SK-N-SH treated with all-trans-retinoic acid at 6 μM for 48 hours (cell line): Measurements from ENCODE around the gene CHN1.

Experiments
- ATAC-seq: fragments of 200-7000 bp; cut with Tn5 transposase; 3 replicates; pipeline ENCODE4 v1.9.1; 2020; ENCODE audit warnings: mild to moderate bottlenecking, moderate library complexity
- ARNTL ChIP-seq: fragments of 450-650 bp; formaldehyde crosslinking; IDR thresholded peaks from 2 replicates; pipeline ENCODE4 v1.5.0; 2020; ENCODE audit warnings: low read depth, mild to moderate bottlenecking, moderate library complexity, borderline replicate concordance
- BACH2 ChIP-seq: fragments of 250-450 bp; sonication (Bioruptor Pico); IDR thresholded peaks from 2 replicates; pipeline ENCODE4 v1.9.0; 2021; ENCODE audit warnings: mild to moderate bottlenecking, borderline replicate concordance
- CSDC2 ChIP-seq: fragments of 250-450 bp; sonication (Bioruptor Pico); IDR thresholded peaks from 2 replicates; pipeline ENCODE4 v1.5.0; 2020; ENCODE audit warnings: mild to moderate bottlenecking, moderate library complexity
- CSRNP3 ChIP-seq: fragments of 250-450 bp; sonication (Bioruptor Pico); IDR thresholded peaks from 2 replicates; pipeline ENCODE4 v1.5.1; 2021; ENCODE audit warnings: mild to moderate bottlenecking, moderate library complexity
- ESRRG ChIP-seq: fragments of 250-450 bp; sonication (Bioruptor Pico); IDR thresholded peaks from 2 replicates; pipeline ENCODE4 v1.6.1; 2021; ENCODE audit warnings: mild to moderate bottlenecking
- GLIS3 ChIP-seq: fragments of 250-450 bp; sonication (Bioruptor Pico); IDR thresholded peaks from 2 replicates; pipeline ENCODE4 v1.5.0; 2020; ENCODE audit warnings: mild to moderate bottlenecking, moderate library complexity
- ISL1 ChIP-seq: fragments of 250-450 bp; sonication (Bioruptor Pico); IDR thresholded peaks from 2 replicates; pipeline ENCODE4 v2.1.2; 2022; ENCODE audit warnings: mild to moderate bottlenecking, moderate library complexity
- OSR1 ChIP-seq: fragments of 250-450 bp; sonication (Bioruptor Pico); IDR thresholded peaks from 2 replicates; pipeline ENCODE4 v1.8.0; 2022; ENCODE audit warnings: moderate library complexity, mild to moderate bottlenecking, inconsistent platforms
- POU6F1 ChIP-seq: fragments of 250-450 bp; sonication (Bioruptor Pico); IDR thresholded peaks from 2 replicates; pipeline ENCODE4 v1.8.0; 2021; ENCODE audit warnings: low read depth, mild to moderate bottlenecking, moderate library complexity, borderline replicate concordance
- PPARA ChIP-seq: fragments of 250-450 bp; sonication (Bioruptor Pico); IDR thresholded peaks from 2 replicates; pipeline ENCODE4 v1.5.0; 2020; ENCODE audit warnings: mild to moderate bottlenecking, borderline replicate concordance
- RARB ChIP-seq: fragments of 250-450 bp; sonication (Bioruptor Pico); IDR thresholded peaks from 2 replicates; pipeline ENCODE4 v1.8.0; 2021; ENCODE audit warnings: mild to moderate bottlenecking, moderate library complexity
- SNAI2 ChIP-seq: fragments of 250-450 bp; sonication (Bioruptor Pico); IDR thresholded peaks from 2 replicates; pipeline ENCODE4 v1.5.0; 2020; ENCODE audit warnings: mild to moderate bottlenecking, moderate library complexity
- TOX ChIP-seq: fragments of 250-450 bp; sonication (Bioruptor Pico); IDR thresholded peaks from 2 replicates; pipeline ENCODE4 v1.8.0; 2021; ENCODE audit warnings: mild to moderate bottlenecking, moderate library complexity, borderline replicate concordance
- TSHZ2 ChIP-seq: fragments of 250-450 bp; sonication (Bioruptor Pico); IDR thresholded peaks from 2 replicates; pipeline ENCODE4 v1.5.0; 2020; ENCODE audit warnings: mild to moderate bottlenecking, moderate library complexity
- ZC3H10 ChIP-seq: fragments of 250-450 bp; sonication (Bioruptor Pico); IDR thresholded peaks from 2 replicates; pipeline ENCODE4 v1.5.1; 2021; ENCODE audit warnings: mild to moderate bottlenecking, moderate library complexity
- ZFP30 ChIP-seq: fragments of 450-650 bp; formaldehyde crosslinking; IDR thresholded peaks from 2 replicates; pipeline ENCODE4 v1.5.0; 2022; ENCODE audit warnings: mild to moderate bottlenecking, moderate library complexity
- ZNF565 ChIP-seq: fragments of 450-650 bp; formaldehyde crosslinking; conservative IDR thresholded peaks from 2 replicates; pipeline ENCODE4 v1.5.0; 2020; ENCODE audit warnings: low read depth, mild to moderate bottlenecking, moderate library complexity
- ZNF70 ChIP-seq: fragments of 450-650 bp; formaldehyde crosslinking; IDR thresholded peaks from 2 replicates; pipeline ENCODE4 v1.5.0; 2020; ENCODE audit warnings: mild to moderate bottlenecking, moderate library complexity
- ZNF8 ChIP-seq: fragments of 450-650 bp; formaldehyde crosslinking; IDR thresholded peaks from 2 replicates; pipeline ENCODE4 v1.5.0; 2020; ENCODE audit warnings: mild to moderate bottlenecking, moderate library complexity

CHN1 gene

GRCh38 chr2:174833737-174834136 lies 171.4 kb downstream of the CHN1 start:
- TF ChIP-seq ARNTL (CRISPR knock-in tag) (no peak), TSHZ2 (CRISPR knock-in tag) (no peak), ZC3H10 (CRISPR knock-in tag) (no peak), OSR1 (CRISPR knock-in tag) (no peak), ZFP30 (CRISPR knock-in tag) (no peak), CSRNP3 (no peak), POU6F1 (no peak), ZNF565 (CRISPR knock-in tag) (no peak), ZNF8 (no peak), CSDC2 (CRISPR knock-in tag) (no peak)
- no peak for ATAC-seq

DNA sequence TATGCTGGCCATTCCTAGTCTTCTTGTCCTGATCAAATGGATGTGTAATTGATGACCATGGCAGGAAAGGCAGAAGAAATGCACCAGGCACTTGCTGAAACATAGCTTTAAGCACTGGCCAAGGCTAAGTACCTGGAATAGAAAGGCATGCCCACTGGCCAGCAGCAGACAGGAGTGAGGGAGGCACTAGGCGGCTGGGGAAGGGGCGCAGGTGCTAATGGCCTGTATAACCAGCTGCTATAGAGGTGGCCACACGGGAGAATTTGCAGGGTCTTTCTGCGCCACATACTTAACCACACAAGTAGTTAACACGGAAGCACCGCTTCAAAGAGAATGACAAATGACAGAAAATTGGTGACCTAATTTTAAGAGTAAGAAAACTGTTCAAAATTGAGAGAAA lies 174.6 kb downstream of the CHN1 start:
- ATAC-seq = no peak
- TF ChIP-seq BACH2 (no peak), CSDC2 (CRISPR knock-in tag) (no peak), POU6F1 (no peak)

GRCh38 chr2:174829550-174829949 lies 175.6 kb downstream of the CHN1 start:
- TF ChIP-seq GLIS3 (no peak), RARB (no peak), POU6F1 (no peak), ESRRG (CRISPR knock-in tag) (no peak), ZC3H10 (CRISPR knock-in tag) (no peak), ZNF70 (no peak), SNAI2 (CRISPR knock-in tag) (no peak), ZNF8 (no peak), ISL1 (CRISPR knock-in tag) (no peak), TSHZ2 (CRISPR knock-in tag) (no peak), TOX (CRISPR knock-in tag) (no peak), CSDC2 (CRISPR knock-in tag) (no peak), OSR1 (CRISPR knock-in tag) (no peak), PPARA (CRISPR knock-in tag) (no peak)
- ATAC-seq = no peak
